ENCODE measurements around the gene IFITM5. TPM values are rescaled to one million over a fixed set of nuclear protein-coding genes. Genes with fewer than 3 reads are reported as not detected.

Gene IFITM5
- total RNA-seq, 1 donor from 2014 or later = not detected

DNA sequence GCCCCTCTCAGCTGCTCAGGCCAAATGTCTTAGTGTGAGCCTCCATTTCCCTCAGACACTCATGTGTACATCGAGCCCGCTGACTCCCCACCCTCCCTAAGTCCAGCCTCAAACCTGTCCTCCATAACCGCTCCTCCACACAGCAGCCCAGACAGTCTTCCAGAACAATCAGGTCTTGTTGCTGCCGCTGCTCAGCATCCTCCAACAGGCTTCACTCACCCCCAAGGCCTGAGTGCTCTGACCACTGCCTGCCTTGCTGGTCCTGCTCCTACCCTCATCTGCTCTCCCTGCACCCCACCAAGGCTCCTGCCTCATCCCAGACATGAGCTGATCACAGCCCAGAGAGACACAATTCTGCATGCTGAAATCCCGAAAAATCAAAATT, 45.4 kb downstream of the IFITM5 start:
- Histone ChIP-seq H3K4me3 (no peak overlapping the region), H3K27me3 (no peaks in the 10 kb centered on the region), H3K36me3 (peaks cover 45% of the 10 kb centered on the region), H3K4me1 (no peaks in the 10 kb centered on the region), H3K27ac (no peak overlapping the region), H3K9me3 (no peaks in the 10 kb centered on the region)
- TF ChIP-seq, protein P1, sequence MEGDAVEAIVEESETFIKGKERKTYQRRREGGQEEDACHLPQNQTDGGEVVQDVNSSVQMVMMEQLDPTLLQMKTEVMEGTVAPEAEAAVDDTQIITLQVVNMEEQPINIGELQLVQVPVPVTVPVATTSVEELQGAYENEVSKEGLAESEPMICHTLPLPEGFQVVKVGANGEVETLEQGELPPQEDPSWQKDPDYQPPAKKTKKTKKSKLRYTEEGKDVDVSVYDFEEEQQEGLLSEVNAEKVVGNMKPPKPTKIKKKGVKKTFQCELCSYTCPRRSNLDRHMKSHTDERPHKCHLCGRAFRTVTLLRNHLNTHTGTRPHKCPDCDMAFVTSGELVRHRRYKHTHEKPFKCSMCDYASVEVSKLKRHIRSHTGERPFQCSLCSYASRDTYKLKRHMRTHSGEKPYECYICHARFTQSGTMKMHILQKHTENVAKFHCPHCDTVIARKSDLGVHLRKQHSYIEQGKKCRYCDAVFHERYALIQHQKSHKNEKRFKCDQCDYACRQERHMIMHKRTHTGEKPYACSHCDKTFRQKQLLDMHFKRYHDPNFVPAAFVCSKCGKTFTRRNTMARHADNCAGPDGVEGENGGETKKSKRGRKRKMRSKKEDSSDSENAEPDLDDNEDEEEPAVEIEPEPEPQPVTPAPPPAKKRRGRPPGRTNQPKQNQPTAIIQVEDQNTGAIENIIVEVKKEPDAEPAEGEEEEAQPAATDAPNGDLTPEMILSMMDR (IDR thresholded peaks at IDR 0.05) = no peak
- ATAC-seq = no peak
- no peak for DNase-seq
- intact Hi-C loops (cut with DNase I) = no loop called here

DNA sequence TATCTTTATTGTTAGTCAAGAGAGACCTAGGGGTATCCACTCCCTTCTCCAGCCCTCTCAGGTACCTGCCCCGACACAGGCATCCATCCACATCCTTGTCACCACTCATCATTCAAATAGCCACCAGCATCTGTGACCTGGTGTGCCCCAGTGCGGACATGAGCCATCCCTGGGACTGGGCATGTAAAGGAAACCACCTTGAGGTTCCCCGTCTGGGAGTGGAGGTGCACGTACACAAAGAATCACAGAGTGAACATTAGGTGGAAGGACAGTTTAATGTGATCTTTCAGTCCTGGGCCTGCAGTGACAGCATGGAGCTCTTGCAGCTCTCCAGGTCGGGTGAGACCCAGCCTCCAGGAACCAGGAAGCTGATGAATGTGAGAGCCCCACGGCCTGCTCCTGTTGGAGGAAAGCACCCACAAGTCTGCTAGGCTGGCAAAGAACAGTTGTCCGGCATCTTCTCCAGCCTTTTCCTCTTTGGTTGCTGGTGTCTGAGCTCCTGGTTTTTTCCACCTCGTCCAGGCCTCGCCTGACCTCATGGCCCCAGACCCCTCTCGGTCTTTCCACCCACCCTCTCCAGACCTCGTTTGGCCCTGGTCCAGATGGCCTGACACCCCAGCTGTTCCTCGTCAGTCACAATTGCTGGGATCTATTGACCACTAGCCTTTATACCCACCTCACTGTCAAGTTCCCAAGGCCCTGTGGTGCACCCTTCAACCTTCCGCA, 46.0 kb downstream of the IFITM5 start:
- Histone ChIP-seq H3K27ac (no peak overlapping the region), H3K9me3 (no peaks in the 10 kb centered on the region), H3K4me1 (no peaks in the 10 kb centered on the region), H3K4me3 (no peak overlapping the region), H3K36me3 (peaks cover 50% of the 10 kb centered on the region), H3K27me3 (no peaks in the 10 kb centered on the region)
- ATAC-seq = no peak
- TF ChIP-seq, protein P1 (IDR thresholded peaks at IDR 0.05) = no peak
- no peak for DNase-seq
- intact Hi-C loops (cut with DNase I) = no loop called here

- no peaks in the 10 kb centered on the region for H3K9me3 ChIP-seq
- no peak overlapping the region for H3K4me3 ChIP-seq
- H3K4me1 ChIP-seq = no peaks in the 10 kb centered on the region
- DNase-seq (no peak), ATAC-seq (no peak)
- intact Hi-C loops (cut with DNase I) = no loop called here
- H3K36me3 ChIP-seq = peaks cover 57% of the 10 kb centered on the region
- no peak overlapping the region for H3K27ac ChIP-seq
- TF ChIP-seq, protein P1 (IDR thresholded peaks at IDR 0.05) = no peak
- H3K27me3 ChIP-seq = no peaks in the 10 kb centered on the region
Observed at GRCh38 chr11:252666-253065, 46.7 kb downstream of the IFITM5 start.

DNA sequence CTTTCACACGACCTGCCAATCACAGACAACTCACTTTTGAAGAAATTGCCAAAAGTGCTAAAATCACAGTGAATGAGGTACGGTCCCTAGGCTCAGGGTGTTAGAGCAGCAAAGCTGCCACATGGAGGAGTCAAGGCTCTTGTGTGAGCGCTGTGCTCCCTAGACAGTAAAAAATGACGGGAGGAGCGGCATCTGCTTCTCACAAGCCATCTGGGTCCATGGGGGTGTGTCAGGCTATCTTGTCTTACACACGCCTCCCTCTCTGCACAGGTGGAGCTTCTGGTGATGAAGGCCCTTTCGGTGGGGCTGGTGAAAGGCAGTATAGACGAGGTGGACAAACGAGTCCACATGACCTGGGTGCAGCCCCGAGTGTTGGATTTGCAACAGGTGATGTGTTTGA, 47.8 kb downstream of the IFITM5 start:
- DNase-seq (no peak), ATAC-seq (no peak)
- H3K27ac ChIP-seq = no peak overlapping the region
- no peaks in the 10 kb centered on the region for H3K9me3 ChIP-seq
- TF ChIP-seq, protein P1 (IDR thresholded peaks at IDR 0.05) = no peak
- intact Hi-C loops (cut with DNase I) = no loop called here
- no peak overlapping the region for H3K4me3 ChIP-seq
- no peaks in the 10 kb centered on the region for H3K27me3 ChIP-seq
- peaks cover 68% of the 10 kb centered on the region for H3K36me3 ChIP-seq
- no peaks in the 10 kb centered on the region for H3K4me1 ChIP-seq

- intact Hi-C loops (cut with DNase I) = no loop called here
- Histone ChIP-seq H3K4me3 (no peak overlapping the region), H3K4me1 (no peaks in the 10 kb centered on the region), H3K9me3 (no peaks in the 10 kb centered on the region), H3K27ac (no peak overlapping the region), H3K36me3 (peaks cover 75% of the 10 kb centered on the region), H3K27me3 (no peaks in the 10 kb centered on the region)
- DNase-seq = no peak
- ATAC-seq = peak; percentile 91
- TF ChIP-seq, protein P1 (IDR thresholded peaks at IDR 0.05) = peak; percentile 67
Observed at GRCh38 chr11:250740-251299, 48.5 kb downstream of the IFITM5 start.
